Naive thymus-derived CD4-positive, alpha-beta T cell (primary cell): Measurements from ENCODE around the gene MGAT3. TPM values are rescaled to one million over a fixed set of nuclear protein-coding genes. Genes with fewer than 3 reads are reported as not detected.

Experiments used
- ATAC-seq: fragments of 150-1000 bp; cut with Tn5 transposase; 2 replicates; pipeline ENCODE4 v1.10.0; 2021; ENCODE audit warnings: mild to moderate bottlenecking, moderate library complexity
- CTCF ChIA-PET: fragments of 350-600 bp; sonication (Branson Sonifier 250); formaldehyde crosslinking; loops from one replicate; lab custom pipeline; 2021; ENCODE audit warnings: antibody characterized with exemption; lab: Charles Lee
- POLR2A ChIA-PET: fragments of 350-600 bp; sonication (Branson Sonifier 250); formaldehyde crosslinking; loops from one replicate; lab custom pipeline; 2021; ENCODE audit warnings: antibody characterized with exemption, inconsistent platforms; lab: Charles Lee
- DNase-seq, 9 donors: peaks; one replicate each; pipeline versions ENCODE4 v3.0.0 to v3.0.0-alpha.2; 2020 to 2022; ENCODE audit warnings: mixed read lengths in 1 of 9
- H3K27ac ChIP-seq: one replicate; pipeline ENCODE4 v1.7.0; 2013; ENCODE audit warnings: mild to moderate bottlenecking, low read depth, low read length, moderate library complexity
- H3K27me3 ChIP-seq, 2 donors: one replicate each; pipeline ENCODE4 v1.7.0; 2013; ENCODE audit warnings: low read length in 2 of 2, mild to moderate bottlenecking in 2 of 2, moderate library complexity in 2 of 2; ENCODE audit not compliant: control insufficient read depth in 2 of 2, insufficient read depth in 2 of 2
- H3K36me3 ChIP-seq, 3 experiments: 1 replicate in 2 of 3; 2 replicates in 1 of 3; pipeline ENCODE4 v1.7.0; 2013; ENCODE audit warnings: low read length in 3 of 3, mild to moderate bottlenecking in 3 of 3, moderate library complexity in 1 of 3; ENCODE audit not compliant: insufficient read depth in 3 of 3, control insufficient read depth in 2 of 3
- H3K4me1 ChIP-seq, 2 donors: one replicate each; pipeline ENCODE4 v1.7.0; 2013; ENCODE audit warnings: low read length in 2 of 2, mild to moderate bottlenecking in 2 of 2, moderate library complexity in 1 of 2; ENCODE audit not compliant: control insufficient read depth in 2 of 2, insufficient read depth in 2 of 2
- H3K4me3 ChIP-seq: 2 replicates; pipeline ENCODE4 v1.7.0; 2013; ENCODE audit warnings: mild to moderate bottlenecking, low read length
- H3K9me3 ChIP-seq, 3 experiments: 1 replicate in 2 of 3; 2 replicates in 1 of 3; pipeline ENCODE4 v1.7.0; 2013; ENCODE audit warnings: low read length in 3 of 3; ENCODE audit not compliant: control insufficient read depth in 2 of 3
- H3K27ac Mint-ChIP-seq, 9 donors: one replicate each; pipeline ENCODE4 v1.8.0; 2020 to 2022; ENCODE audit warnings: mixed read lengths in 9 of 9, mild to moderate bottlenecking in 8 of 9, moderate library complexity in 5 of 9, inconsistent platforms in 2 of 9
- H3K27me3 Mint-ChIP-seq, 5 donors: one replicate each; pipeline ENCODE4 v1.8.0; 2021 to 2022; ENCODE audit warnings: mixed read lengths in 5 of 5, mild to moderate bottlenecking in 1 of 5
- H3K36me3 Mint-ChIP-seq, 5 donors: one replicate each; pipeline ENCODE4 v1.8.0; 2020 to 2022; ENCODE audit warnings: mixed read lengths in 5 of 5, mild to moderate bottlenecking in 3 of 5, inconsistent platforms in 1 of 5
- H3K4me1 Mint-ChIP-seq, 7 donors: one replicate each; pipeline ENCODE4 v1.8.0; 2020 to 2022; ENCODE audit warnings: mixed read lengths in 7 of 7, mild to moderate bottlenecking in 3 of 7, inconsistent platforms in 1 of 7
- H3K4me3 Mint-ChIP-seq, 10 donors: one replicate each; pipeline ENCODE4 v1.8.0; 2020 to 2022; ENCODE audit warnings: mild to moderate bottlenecking in 10 of 10, mixed read lengths in 10 of 10, moderate library complexity in 6 of 10, inconsistent platforms in 2 of 10
- H3K9me3 Mint-ChIP-seq, 11 donors: one replicate each; pipeline ENCODE4 v1.8.0; 2020 to 2022; ENCODE audit warnings: mixed read lengths in 11 of 11, mild to moderate bottlenecking in 4 of 11, inconsistent platforms in 1 of 11, moderate library complexity in 1 of 11
- intact Hi-C, 2 donors: fragments of 100-400 bp; cut with micrococcal nuclease; formaldehyde crosslinking; loops; one replicate each; pipeline ENCODE4 v1.15.1; 2023
- polyA plus RNA-seq, 2 donors: library from polyadenylated mRNA; unstranded; fragments of 300-500 nt; fragmentation: Illumina TruSeq; gene quantifications; one replicate each; pipeline ENCODE4 v1.2.3, GENCODE V29; 2021
- total RNA-seq, 6 experiments: library from RNA in 5 of 6; stranded (reverse) in 5 of 6; gene quantifications; 1 replicate in 5 of 6; 2 replicates in 1 of 6; pipeline ENCODE4 v1.2.3 and lab custom pipeline; 2021 to 2026

MGAT3 gene
- total and polyA plus RNA-seq, 7 experiments from 2014 or later = 0.57 to 3.2 (median 1.0) TPM; not detected in 2

GRCh38 chr22:39418696-39419095, 38.1 kb upstream of the MGAT3 start:
- H3K36me3 ChIP-seq = peaks cover 8 to 67% (median 15%) of the 10 kb centered on the region in 3 experiments
- no peak overlapping the region for H3K27ac ChIP-seq
- H3K27ac Mint-ChIP-seq = peak overlapping the region in 3 of 9 donors; percentile 5 to 21 (median 14)
- ATAC-seq = no peak
- H3K9me3 ChIP-seq = no peaks in the 10 kb centered on the region
- no peaks in the 10 kb centered on the region for H3K9me3 Mint-ChIP-seq
- intact Hi-C loops = loop anchor here in 1 of 2 donors (10.0 kb wide), 1 partner anchor 74 kb away; the partner anchor contains the start of gene SYNGR1
- POLR2A ChIA-PET = interaction anchor here (0.6 to 1.5 kb wide), 2 partner anchors 13 to 19 kb away, joined by 3 to 5 read pairs; partner anchors contain the start of gene TAB1
- peaks cover 10 to 65% (median 42%) of the 10 kb centered on the region in 7 donors for H3K4me1 Mint-ChIP-seq
- peaks cover 0 to 34% of the 10 kb centered on the region in 2 donors for H3K4me1 ChIP-seq
- CTCF ChIA-PET = interaction anchor here (0.5 to 0.7 kb wide), 2 partner anchors 27 to 1169 kb away, joined by 3 read pairs; no protein-coding TSS in a partner anchor
- H3K36me3 Mint-ChIP-seq = peaks cover 21 to 52% (median 24%) of the 10 kb centered on the region in 5 donors
- no peaks in the 10 kb centered on the region for H3K27me3 Mint-ChIP-seq
- H3K27me3 ChIP-seq = no peaks in the 10 kb centered on the region
- no peak overlapping the region for H3K4me3 ChIP-seq
- no peak for DNase-seq
- H3K4me3 Mint-ChIP-seq = no peak overlapping the region

DNA sequence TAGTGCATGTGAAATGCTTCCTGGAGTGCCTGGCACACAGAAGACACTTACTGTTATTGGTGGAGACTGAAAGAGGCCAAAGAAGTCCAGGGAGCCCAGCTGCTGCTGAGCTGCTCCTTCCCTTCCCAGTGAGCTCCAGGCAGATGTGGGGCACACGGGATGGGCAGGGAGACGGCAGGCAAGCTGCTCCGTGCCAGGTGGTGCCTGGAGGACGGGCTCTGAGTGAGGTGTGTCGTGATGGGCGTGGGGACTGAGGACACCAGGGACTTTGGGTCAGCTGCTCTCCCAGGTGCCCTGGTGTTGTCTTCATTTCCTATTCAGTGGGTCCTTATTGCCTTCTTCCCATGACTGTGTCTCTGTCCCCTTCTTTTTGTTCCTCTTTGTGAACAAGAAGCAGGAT, 37.7 kb upstream of the MGAT3 start:
- DNase-seq (no peak), ATAC-seq (no peak)
- no peak overlapping the region for H3K4me3 ChIP-seq
- ChIA-PET POLR2A (interaction anchor here (0.6 to 1.5 kb wide), 2 partner anchors 14 to 20 kb away, joined by 3 to 5 read pairs; partner anchors contain the start of gene TAB1), CTCF (no interaction called here)
- no peaks in the 10 kb centered on the region for H3K9me3 ChIP-seq
- H3K27ac ChIP-seq = no peak overlapping the region
- H3K4me1 ChIP-seq = peaks cover 0 to 30% of the 10 kb centered on the region in 2 donors
- no peaks in the 10 kb centered on the region for H3K27me3 Mint-ChIP-seq
- intact Hi-C loops = loop anchor here in 1 of 2 donors (10.0 kb wide), 1 partner anchor 74 kb away; the partner anchor contains the start of gene SYNGR1
- no peaks in the 10 kb centered on the region for H3K9me3 Mint-ChIP-seq
- H3K27ac Mint-ChIP-seq = peak overlapping the region in 4 of 9 donors; percentile 8 to 56 (median 38)
- H3K27me3 ChIP-seq = no peaks in the 10 kb centered on the region
- H3K4me1 Mint-ChIP-seq = peaks cover 6 to 61% (median 38%) of the 10 kb centered on the region in 7 donors
- H3K36me3 Mint-ChIP-seq = peaks cover 21 to 55% (median 28%) of the 10 kb centered on the region in 5 donors
- no peak overlapping the region for H3K4me3 Mint-ChIP-seq
- peaks cover 8 to 71% (median 15%) of the 10 kb centered on the region in 3 experiments for H3K36me3 ChIP-seq

DNA sequence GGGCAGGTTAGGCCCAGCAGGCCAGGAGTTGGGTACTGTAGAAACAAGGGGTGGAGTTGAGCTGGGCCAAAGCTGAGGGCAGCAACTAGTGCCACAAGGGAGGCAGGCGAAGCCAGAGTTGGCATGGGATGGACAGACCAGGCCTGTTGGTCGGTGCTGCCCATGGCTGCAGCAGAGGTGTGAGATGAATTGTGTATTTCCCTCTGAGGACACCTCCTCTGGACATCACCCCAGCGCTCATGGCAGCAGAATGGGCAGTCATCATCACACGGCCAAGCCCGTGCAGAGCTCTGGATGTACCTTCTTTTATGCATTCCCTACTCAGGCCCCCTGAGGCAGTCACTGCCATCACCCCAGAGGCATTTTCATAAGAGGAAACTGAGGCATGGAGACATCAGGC, 36.9 kb upstream of the MGAT3 start:
- DNase-seq (no peak), ATAC-seq (no peak)
- Histone ChIP-seq H3K9me3 (no peaks in the 10 kb centered on the region), H3K27me3 (no peaks in the 10 kb centered on the region), H3K4me3 (no peak overlapping the region), H3K4me1 (peaks cover 0 to 22% of the 10 kb centered on the region in 2 donors), H3K27ac (no peak overlapping the region), H3K36me3 (peaks cover 8 to 78% (median 15%) of the 10 kb centered on the region in 3 experiments)
- Mint-ChIP-seq H3K4me3 (no peak overlapping the region), H3K27me3 (no peaks in the 10 kb centered on the region), H3K9me3 (no peaks in the 10 kb centered on the region), H3K4me1 (peaks cover 0 to 53% (median 30%) of the 10 kb centered on the region in 7 donors), H3K27ac (no peak overlapping the region), H3K36me3 (peaks cover 21 to 56% (median 29%) of the 10 kb centered on the region in 5 donors)
- intact Hi-C loops = loop anchor here in 1 of 2 donors (10.0 kb wide), 1 partner anchor 75 kb away; the partner anchor contains the start of gene SYNGR1
- CTCF ChIA-PET = no interaction called here
- POLR2A ChIA-PET = no interaction called here

DNA sequence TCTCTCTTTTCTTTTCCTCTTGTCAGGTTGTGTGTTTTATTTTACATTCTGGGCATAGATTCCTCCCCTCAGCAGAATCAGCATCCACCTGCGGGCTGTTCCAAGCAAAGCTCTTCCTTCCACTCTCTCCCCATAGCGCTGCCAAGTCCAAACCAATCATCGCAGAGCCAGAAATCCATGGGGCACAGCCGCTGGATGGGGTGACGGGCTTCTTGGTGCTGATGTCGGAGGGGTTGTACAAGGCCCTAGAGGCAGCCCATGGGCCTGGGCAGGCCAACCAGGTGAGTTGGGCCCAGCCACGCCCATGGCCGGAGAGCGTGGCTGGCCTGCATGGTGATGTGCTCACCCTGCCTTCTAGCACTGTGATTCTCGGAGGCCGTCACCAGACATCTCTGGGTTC, 35.1 kb upstream of the MGAT3 start:
- no peaks in the 10 kb centered on the region for H3K9me3 ChIP-seq
- H3K4me3 ChIP-seq = no peak overlapping the region
- H3K27ac ChIP-seq = no peak overlapping the region
- ATAC-seq (no peak), DNase-seq (no peak)
- Mint-ChIP-seq H3K9me3 (no peaks in the 10 kb centered on the region), H3K27ac (peak overlapping the region in 1 of 9 donors; percentile 69), H3K36me3 (peaks cover 21 to 58% (median 29%) of the 10 kb centered on the region in 5 donors), H3K4me3 (no peak overlapping the region), H3K4me1 (peaks cover 0 to 35% (median 14%) of the 10 kb centered on the region in 7 donors), H3K27me3 (no peaks in the 10 kb centered on the region)
- H3K27me3 ChIP-seq = no peaks in the 10 kb centered on the region
- CTCF ChIA-PET = interaction anchor here (0.7 kb wide), 1 partner anchor 23 kb away, joined by 3 read pairs; no protein-coding TSS in a partner anchor
- POLR2A ChIA-PET = interaction anchor here (0.8 kb wide), 1 partner anchor 9 kb away, joined by 4 read pairs; no protein-coding TSS in a partner anchor
- peaks cover 0 to 5% of the 10 kb centered on the region in 2 donors for H3K4me1 ChIP-seq
- H3K36me3 ChIP-seq = peaks cover 8 to 80% (median 12%) of the 10 kb centered on the region in 3 experiments
- intact Hi-C loops = no loop called here

- Histone ChIP-seq H3K36me3 (peaks cover 8 to 80% (median 9%) of the 10 kb centered on the region in 3 experiments), H3K27me3 (no peaks in the 10 kb centered on the region), H3K4me1 (peaks cover 0 to under 1% of the 10 kb centered on the region in 2 donors), H3K4me3 (no peak overlapping the region), H3K27ac (no peak overlapping the region), H3K9me3 (no peaks in the 10 kb centered on the region)
- ATAC-seq = no peak
- intact Hi-C loops = no loop called here
- H3K27me3 Mint-ChIP-seq = no peaks in the 10 kb centered on the region
- no peak overlapping the region for H3K4me3 Mint-ChIP-seq
- H3K36me3 Mint-ChIP-seq = peaks cover 21 to 57% (median 29%) of the 10 kb centered on the region in 5 donors
- no peak for DNase-seq
- CTCF ChIA-PET = interaction anchor here (0.7 kb wide), 1 partner anchor 23 kb away, joined by 3 read pairs; no protein-coding TSS in a partner anchor
- peaks cover 0 to 31% (median 12%) of the 10 kb centered on the region in 7 donors for H3K4me1 Mint-ChIP-seq
- H3K9me3 Mint-ChIP-seq = no peaks in the 10 kb centered on the region
- no peak overlapping the region for H3K27ac Mint-ChIP-seq
- POLR2A ChIA-PET = interaction anchor here (0.8 kb wide), 1 partner anchor 9 kb away, joined by 4 read pairs; no protein-coding TSS in a partner anchor
Measured at GRCh38 chr22:39422101-39422500, 34.7 kb upstream of the MGAT3 start.

DNA sequence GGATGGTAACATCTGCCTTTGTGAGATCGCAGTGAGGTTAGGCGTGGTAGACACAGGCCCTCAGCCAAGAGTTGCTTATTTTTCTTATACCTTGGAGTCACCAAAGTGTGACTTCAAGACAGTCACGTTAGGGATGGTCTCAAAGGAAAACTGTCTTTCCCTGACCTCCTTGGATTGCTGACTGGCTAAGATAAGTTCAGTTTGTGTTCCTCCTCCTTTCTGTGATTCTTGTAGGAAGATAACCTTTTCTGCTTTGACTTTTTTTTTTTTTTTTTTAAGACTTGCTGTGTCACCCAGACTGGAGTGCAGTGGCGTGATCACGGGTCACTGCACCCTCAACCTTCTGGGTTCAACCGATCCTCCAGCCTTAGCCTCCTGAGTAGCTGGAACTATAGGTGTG, 34.1 kb upstream of the MGAT3 start:
- Histone ChIP-seq H3K27ac (no peak overlapping the region), H3K27me3 (no peaks in the 10 kb centered on the region), H3K9me3 (no peaks in the 10 kb centered on the region), H3K36me3 (peaks cover 6 to 80% (median 8%) of the 10 kb centered on the region in 3 experiments), H3K4me1 (no peaks in the 10 kb centered on the region), H3K4me3 (no peak overlapping the region)
- Mint-ChIP-seq H3K4me1 (peaks cover 0 to 25% (median 12%) of the 10 kb centered on the region in 7 donors), H3K27ac (peak overlapping the region in 1 of 9 donors; percentile 47), H3K27me3 (no peaks in the 10 kb centered on the region), H3K9me3 (no peaks in the 10 kb centered on the region), H3K4me3 (no peak overlapping the region), H3K36me3 (peaks cover 21 to 62% (median 30%) of the 10 kb centered on the region in 5 donors)
- DNase-seq = no peak
- intact Hi-C loops = no loop called here
- ATAC-seq = no peak
- CTCF ChIA-PET = no interaction called here
- POLR2A ChIA-PET = no interaction called here
